Measurements from ENCODE around the gene COA8.

The COA8 gene

DNA sequence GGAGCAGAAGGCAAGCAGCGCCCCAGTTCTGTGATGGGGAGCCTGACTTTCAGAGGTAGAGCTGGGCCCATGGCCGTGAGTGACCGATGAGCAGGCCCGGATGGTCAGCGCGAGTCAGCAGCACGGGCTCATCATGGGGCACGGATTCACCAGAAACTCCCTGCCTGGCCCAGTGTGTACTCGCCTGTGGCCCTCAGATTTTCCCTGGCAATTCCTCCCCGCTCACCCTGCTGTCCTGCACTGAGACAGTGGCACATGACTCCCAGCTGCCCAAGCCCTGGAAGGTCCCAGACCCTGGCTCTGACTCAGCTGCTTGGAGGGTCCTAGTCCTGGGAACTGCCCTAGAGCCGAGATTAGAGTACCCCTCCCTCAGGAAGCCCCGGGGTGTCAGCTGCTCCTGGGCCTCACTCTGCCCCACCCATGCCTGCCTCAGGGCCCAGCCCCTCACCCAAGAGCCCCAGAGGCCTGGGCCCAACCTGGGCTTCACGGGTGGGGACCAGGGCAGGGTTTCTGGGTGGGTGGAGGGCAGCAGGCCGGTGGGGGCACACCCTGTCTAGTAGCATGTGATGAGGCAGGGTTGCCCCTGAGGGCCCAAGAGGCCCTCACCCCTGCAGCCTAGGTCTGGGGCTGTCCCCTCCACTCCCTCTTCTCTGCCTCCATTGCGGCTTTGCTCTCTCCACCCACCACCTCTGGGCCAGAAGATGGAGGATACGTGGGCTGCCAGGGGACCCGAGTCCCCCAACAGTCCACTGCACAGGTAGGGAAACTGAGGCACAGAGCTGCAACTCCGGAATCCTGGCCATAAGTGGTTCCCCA, 25.4 kb upstream of the COA8 start:
- DNase-seq (ENCODE audit: low spot score): no peak

DNA sequence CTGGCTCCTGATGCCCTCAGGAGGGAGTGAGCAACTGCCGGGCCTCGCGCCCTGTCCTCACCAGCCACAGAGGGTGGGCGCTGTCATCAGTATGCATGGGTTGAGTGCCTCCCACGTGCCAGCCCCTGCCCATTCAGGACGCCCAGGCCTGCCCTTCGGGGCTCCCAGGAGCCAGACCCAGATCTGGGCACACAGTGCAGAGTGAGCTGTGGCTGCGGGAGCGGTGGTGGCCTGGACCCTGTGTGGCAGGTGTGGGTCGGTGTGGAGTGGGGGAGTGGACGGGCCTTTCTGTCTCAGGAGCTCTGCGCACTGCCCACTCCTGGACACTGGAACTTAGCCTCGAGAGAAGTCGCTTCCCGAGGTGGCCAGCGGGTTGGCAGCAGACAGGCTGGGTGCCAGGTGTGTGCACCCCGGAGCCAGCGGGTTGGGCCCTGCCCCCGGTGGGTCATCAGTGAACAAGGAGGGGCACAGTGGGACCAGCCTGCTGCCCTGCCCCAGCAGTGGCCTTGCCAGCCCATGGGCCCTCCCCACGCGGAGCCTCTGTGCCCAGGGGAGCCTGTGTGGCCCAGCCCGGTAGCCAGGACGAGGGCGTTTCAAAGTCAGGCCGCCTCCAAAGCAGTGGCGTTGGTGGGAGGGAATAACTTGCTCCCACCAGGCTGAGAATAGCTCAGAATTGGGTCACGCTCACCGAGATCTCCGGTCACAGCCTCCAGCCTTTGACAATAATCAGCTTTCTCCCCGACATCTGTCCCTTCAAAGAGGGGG, 24.3 kb upstream of the COA8 start:
- DNase-seq (ENCODE audit: low spot score): no peak

- DNase-seq (ENCODE audit: low spot score): no peak
Observed at GRCh38 chr14:103539056-103539825, 23.5 kb upstream of the COA8 start.

DNA sequence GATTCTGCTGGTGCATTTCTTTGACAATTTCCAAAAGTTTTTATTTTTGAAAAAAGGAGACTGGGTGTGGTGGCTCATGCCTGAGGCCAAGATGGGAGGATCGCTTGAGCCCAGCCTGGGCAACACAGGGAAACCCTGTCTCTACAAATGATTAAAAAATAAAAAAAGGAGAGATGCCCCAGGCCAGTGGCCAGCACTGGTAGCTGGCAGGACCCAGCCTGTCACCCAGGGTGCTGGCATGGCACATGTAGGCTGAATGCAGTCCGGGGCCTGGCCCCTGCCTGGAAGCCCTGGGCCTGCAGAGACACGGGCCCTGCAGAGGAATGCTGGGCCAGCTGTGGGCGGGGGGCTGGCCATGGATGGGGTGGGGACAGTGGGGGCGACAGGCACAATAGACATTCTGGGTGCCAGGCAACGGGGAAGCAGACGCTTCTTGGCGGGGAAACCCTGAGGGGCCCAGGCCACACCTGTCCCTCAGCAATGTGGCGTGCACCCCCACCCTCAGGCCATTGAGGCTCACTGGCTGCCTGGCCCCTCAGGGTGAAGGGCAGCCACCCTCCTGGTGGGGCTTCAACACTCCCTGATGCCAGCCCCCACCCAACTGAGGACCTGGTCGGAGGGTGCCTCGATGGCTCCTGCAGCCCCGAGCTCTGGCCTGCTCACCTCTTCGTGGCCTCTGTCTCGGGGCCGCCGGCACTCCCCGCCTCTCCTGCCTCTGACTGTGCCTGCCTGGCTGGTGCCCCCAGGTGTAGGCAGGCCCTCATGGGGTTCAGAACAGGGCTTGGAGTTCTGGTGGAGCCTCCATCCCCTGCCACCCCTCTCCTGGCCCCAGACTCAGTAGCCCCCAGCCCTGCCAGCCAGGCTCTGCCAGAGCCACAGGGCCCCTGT, 21.7 kb upstream of the COA8 start:
- no peak for DNase-seq (ENCODE audit: low spot score)

- DNase-seq (ENCODE audit: low spot score): no peak
Observed at GRCh38 chr14:103541709-103542604, 20.8 kb upstream of the COA8 start.

GRCh38 chr14:103542605-103543088, 20.1 kb upstream of the COA8 start:
- no peak for DNase-seq (ENCODE audit: low spot score)

- DNase-seq (ENCODE audit: low spot score): no peak
Observed at GRCh38 chr14:103543140-103543539, 19.6 kb upstream of the COA8 start.

- DNase-seq (ENCODE audit: low spot score): no peak
Observed at GRCh38 chr14:103543721-103544387, 18.9 kb upstream of the COA8 start.

- no peak for DNase-seq (ENCODE audit: low spot score)
Observed at GRCh38 chr14:103544388-103545218, 18.2 kb upstream of the COA8 start.

GRCh38 chr14:103545219-103545914, 17.4 kb upstream of the COA8 start:
- DNase-seq (ENCODE audit: low spot score): no peak

DNA sequence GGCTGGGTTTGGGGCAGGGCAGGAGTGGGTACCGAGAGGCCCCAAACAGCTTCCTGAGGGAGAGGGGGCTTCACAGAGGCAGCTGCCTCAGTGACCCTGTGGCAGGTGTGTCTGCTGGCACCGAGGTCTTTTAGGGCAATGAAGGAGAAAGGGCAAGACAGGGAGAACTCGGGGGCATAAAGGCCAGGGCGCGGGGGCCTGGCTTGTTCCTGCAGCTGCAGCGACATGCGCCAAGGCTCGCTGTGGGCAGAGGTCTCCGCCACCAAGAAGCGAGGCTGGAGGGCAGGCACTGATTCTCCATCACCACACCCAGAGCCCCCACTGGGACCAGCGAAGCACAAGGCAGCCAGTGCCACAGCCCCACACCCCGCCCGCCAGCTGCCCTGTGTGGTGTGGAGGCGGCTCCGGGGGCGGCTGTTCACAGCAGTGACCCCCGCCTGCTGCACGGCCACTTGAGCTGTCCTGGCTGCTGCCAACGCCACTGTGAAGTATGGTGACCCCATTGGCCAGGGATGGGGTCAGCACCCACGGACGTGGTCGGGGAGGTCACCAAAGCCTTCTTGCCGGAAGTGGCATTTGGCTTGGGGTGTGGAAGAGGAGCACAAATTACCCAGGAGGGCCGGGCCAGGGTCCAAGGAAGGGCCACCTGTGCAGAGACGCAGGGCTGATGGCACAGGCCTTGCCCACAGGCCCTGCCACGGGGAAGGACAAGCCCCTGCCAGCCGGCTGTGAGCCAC, 16.7 kb upstream of the COA8 start:
- DNase-seq (ENCODE audit: low spot score): no peak

GRCh38 chr14:103546652-103547454, 15.9 kb upstream of the COA8 start:
- DNase-seq (ENCODE audit: low spot score): no peak

DNA sequence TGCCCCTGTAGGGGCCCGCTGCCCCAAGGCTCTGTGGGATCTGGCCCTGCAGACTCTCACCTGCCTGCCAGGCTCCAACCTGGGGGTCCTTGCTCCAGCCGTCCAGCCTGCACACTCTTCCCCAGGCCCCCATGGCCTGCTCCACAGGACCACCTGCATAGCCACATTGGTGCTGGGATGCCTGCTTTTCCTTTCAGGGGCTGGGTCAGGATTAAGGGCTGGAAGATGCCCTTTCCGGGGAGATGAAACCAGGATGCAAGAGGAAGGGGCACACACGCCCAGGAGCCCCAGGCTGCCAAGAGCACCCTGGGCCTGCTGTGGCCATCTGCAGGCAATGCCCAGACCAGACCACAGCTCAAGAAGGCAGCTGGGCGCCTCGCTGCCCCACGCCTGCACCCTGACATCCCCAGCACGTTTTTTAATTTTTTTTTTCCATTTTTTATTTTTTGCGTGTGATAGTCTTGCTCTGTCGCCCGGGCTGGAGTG, 15.3 kb upstream of the COA8 start:
- DNase-seq (ENCODE audit: low spot score): no peak

GRCh38 chr14:103547941-103548462, 14.8 kb upstream of the COA8 start:
- DNase-seq (ENCODE audit: low spot score): no peak

DNA sequence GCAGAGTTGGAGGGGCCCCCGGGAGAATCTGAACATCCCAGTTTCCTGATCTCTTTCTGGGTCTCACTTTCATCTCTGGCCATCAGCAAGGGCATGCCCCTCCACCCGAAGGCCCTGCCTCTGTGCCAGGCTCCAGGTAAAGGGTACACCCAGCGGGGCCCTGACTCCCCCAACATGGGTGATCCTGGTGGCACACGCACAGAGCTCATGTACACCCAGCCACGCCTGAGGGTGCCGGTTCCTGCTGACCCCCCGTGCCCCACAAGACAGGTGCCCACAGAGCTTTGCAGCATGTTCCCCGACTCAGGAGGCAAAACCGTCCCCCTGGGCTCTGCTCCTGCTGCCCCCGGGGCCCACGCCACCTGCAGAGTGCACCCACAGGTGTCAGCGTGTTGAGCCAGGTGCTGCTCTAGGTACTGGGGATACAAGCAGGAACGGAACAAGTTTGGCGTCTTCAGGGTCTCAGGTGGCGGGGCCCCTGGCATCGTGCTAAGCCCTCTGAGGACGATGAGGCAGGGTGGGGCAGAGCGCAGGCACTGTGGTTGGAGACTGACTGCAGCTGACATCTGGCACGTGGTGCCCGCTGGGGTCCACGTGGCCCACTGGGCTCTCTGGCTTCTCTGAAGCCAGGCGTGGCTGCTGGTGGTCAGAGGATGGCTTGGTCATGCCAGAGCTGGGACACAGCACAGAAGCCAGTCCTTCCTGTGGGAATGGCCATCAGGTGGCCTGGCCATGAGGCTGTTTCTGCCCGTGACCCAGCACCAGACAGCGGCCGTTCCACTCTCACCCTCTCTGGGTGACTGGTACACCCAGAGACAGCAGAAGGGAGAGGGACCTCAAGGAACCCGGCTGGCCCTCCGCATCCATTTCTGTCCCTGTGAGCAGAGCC, 14.1 kb upstream of the COA8 start:
- DNase-seq (ENCODE audit: low spot score): no peak
